Glutamatergic neuron (in vitro differentiated cells): ENCODE results near the gene MRPS2. TPM values are rescaled to one million over a fixed set of nuclear protein-coding genes. Genes with fewer than 3 reads are reported as not detected.

ENCODE experiments used
- DNase-seq: peaks from one replicate; pipeline ENCODE4 v3.0.0; 2022
- H3K27ac Mint-ChIP-seq: one replicate; pipeline ENCODE4 v1.8.0; 2020; ENCODE audit warnings: mild to moderate bottlenecking, mixed read lengths, inconsistent platforms; ENCODE audit not compliant: unreplicated experiment
- H3K27me3 Mint-ChIP-seq: one replicate; pipeline ENCODE4 v1.8.0; 2020; ENCODE audit warnings: mild to moderate bottlenecking, moderate library complexity, mixed read lengths, inconsistent platforms; ENCODE audit not compliant: unreplicated experiment
- H3K36me3 Mint-ChIP-seq: one replicate; pipeline ENCODE4 v1.8.0; 2020; ENCODE audit warnings: mild to moderate bottlenecking, mixed read lengths, inconsistent platforms; ENCODE audit not compliant: unreplicated experiment
- H3K4me1 Mint-ChIP-seq: one replicate; pipeline ENCODE4 v1.8.0; 2020; ENCODE audit warnings: mild to moderate bottlenecking, low read depth, mixed read lengths, inconsistent platforms; ENCODE audit not compliant: unreplicated experiment
- H3K4me3 Mint-ChIP-seq: one replicate; pipeline ENCODE4 v1.8.0; 2020; ENCODE audit warnings: mild to moderate bottlenecking, mixed read lengths, inconsistent platforms; ENCODE audit not compliant: unreplicated experiment
- H3K9me3 Mint-ChIP-seq: one replicate; pipeline ENCODE4 v1.8.0; 2020; ENCODE audit warnings: mild to moderate bottlenecking, moderate library complexity, mixed read lengths, inconsistent platforms; ENCODE audit not compliant: unreplicated experiment
- CTCF ChIP-seq: fragments of 200-600 bp; sonication (generic); IDR thresholded peaks from one replicate; pipeline ENCODE4 v1.5.0; 2021; ENCODE audit not compliant: partially characterized antibody, unreplicated experiment
- total RNA-seq: library from RNA; stranded (reverse); fragmentation: NEBNext Ultra II Directional; extraction: Animal tissue kit (Norgen Biotek cat#: 25700); gene quantifications from one replicate; pipeline ENCODE4 v1.2.1, GENCODE V29; 2021; ENCODE audit not compliant: unreplicated experiment

MRPS2 gene
- total RNA-seq, 1 donor from 2014 or later: 30.7 TPM

- TF ChIP-seq CTCF: no peak
Measured at GRCh38 chr9:135485385-135485784, 15.1 kb upstream of the MRPS2 start.

DNA sequence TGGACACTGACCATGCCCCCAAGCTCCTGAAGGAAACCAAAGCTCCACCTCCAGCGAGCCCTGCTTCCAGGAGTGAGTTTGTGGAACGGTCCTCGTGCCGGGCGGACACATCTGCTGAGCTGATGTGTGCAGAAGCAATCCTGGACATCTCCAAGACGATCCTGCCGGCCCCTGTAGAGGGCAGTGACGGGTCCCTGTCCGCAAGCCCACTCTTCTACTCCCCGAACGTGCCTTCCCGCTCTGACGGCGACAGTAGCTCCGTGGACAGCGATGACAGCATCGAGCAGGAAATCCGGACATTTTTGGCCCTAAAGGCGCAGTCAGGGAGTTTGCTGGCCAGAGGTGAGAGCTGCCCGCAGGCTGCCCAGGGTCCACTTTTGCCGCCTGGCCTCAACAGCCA is 14.7 kb upstream of the MRPS2 start:
- no peak for TF ChIP-seq CTCF

More at GRCh38 chr9:135485385-135485784, 15.1 kb upstream of the MRPS2 start:
- Mint-ChIP-seq H3K9me3 (peaks cover 4% of the 10 kb centered on the region), H3K4me3 (no peak overlapping the region), H3K36me3 (no peaks in the 10 kb centered on the region), H3K27ac (peak overlapping the region; percentile 43), H3K27me3 (peaks cover 5% of the 10 kb centered on the region), H3K4me1 (peaks cover 10% of the 10 kb centered on the region)
- no peak for DNase-seq

DNA sequence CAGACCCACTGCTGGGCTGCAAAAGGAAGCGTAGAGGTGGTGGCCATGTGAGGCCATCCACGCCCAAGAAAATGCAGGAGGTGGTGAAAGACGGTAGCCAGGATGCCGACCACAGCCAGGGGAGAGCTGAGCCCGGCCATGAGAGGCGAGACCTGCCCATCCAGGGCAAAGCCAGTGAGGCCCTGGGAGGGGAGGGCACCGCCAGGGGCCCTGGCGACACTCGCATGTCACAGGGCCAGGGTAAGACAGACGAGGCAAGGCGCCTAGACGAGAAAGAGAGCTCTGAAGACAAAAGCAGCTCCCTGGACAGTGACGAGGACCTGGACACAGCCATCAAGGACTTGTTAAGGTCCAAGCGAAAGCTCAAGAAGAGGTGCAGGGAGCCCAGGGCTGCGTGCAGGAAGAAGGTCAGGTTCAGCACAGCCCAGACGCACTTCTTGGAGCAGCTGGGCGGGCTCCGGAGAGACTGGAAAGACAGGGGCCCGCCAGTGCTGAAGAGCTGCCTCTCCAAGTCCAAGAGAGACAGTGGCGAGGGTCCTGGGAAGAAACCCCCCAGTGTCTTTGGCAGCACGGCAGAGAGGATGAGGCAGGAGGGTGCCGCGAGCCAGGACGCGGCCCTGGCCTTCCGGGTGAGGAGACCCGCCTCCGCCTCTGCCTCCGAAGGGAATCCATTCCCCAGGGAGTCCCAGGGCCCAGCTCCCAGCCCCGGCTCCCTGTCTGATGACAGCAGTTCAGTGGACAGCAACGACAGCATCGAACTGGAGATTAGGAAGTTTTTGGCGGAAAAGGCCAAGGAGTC is 14.0 kb upstream of the MRPS2 start:
- no peak overlapping the region for H3K27ac Mint-ChIP-seq
- H3K9me3 Mint-ChIP-seq: peaks cover 4% of the 10 kb centered on the region
- no peaks in the 10 kb centered on the region for H3K36me3 Mint-ChIP-seq

More for the DNA sequence above, 14.7 kb upstream of the MRPS2 start:
- Mint-ChIP-seq H3K27me3 (peaks cover 5% of the 10 kb centered on the region), H3K4me3 (no peak overlapping the region), H3K4me1 (peaks cover 10% of the 10 kb centered on the region), H3K27ac (no peak overlapping the region), H3K36me3 (no peaks in the 10 kb centered on the region), H3K9me3 (peaks cover 4% of the 10 kb centered on the region)
- no peak for DNase-seq

DNA sequence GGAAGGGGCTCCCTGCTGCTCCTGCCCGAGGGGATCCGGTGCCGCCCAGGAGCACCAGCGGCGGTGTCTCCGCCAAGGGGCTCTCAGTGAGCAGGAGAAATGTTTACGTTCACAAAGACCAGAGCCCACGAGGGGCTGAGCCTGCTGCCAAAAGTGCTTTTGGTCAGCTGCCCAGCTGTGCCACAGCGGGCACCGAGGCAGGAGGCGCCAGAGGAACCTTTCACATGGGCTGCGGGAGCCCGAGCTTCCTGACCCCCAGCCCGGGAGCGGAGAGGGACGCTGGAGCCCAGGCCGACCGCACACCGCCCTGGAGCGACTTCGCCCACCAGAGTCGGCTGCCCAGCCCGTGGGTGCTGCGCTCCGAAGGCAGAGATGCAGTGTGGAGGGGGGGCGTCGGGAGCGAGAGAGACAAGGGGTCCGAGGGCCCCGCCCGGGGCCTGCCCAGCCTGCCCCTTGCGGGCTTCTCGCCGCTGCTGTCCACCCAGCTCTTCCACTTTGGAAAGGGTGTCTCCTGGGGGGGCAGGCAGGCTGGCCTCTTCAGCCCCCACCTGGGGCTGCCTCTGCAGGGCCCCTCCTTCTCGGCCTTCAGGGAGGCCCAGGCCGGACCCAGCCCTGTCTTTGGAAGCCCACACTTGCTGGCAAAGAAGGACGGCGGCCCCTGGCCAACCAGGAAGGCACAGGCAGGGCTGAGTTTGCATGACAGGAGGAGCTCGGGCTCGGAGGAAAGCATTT is 13.0 kb upstream of the MRPS2 start:
- H3K27me3 Mint-ChIP-seq: peaks cover 5% of the 10 kb centered on the region
- H3K4me3 Mint-ChIP-seq: no peak overlapping the region
- H3K9me3 Mint-ChIP-seq: peaks cover 2% of the 10 kb centered on the region
- peak; percentile 16 for DNase-seq
- no peak for TF ChIP-seq CTCF
- H3K27ac Mint-ChIP-seq: no peak overlapping the region
- no peaks in the 10 kb centered on the region for H3K36me3 Mint-ChIP-seq
- H3K4me1 Mint-ChIP-seq: peaks cover 15% of the 10 kb centered on the region

More for the DNA sequence above, 14.0 kb upstream of the MRPS2 start:
- H3K4me3 Mint-ChIP-seq: no peak overlapping the region
- DNase-seq: peak; percentile 4
- H3K4me1 Mint-ChIP-seq: peaks cover 14% of the 10 kb centered on the region
- TF ChIP-seq CTCF: no peak
- H3K27me3 Mint-ChIP-seq: peaks cover 5% of the 10 kb centered on the region

DNA sequence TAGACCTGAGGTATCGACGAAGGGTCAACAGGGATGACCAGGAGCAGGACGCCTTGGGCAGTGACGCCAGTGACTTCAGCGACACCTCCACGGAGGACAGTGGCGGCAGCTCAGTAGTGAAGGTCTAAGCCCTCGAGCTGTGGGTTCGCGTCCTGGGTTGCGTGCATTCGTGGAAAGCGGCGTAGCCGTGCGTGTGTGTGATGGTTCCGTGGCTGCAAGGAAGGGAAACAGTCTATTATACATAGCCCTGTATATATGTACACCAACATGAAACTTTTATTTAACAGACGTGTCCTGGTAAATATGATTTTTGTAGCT is 12.5 kb upstream of the MRPS2 start:
- Mint-ChIP-seq H3K4me1 (peaks cover 15% of the 10 kb centered on the region), H3K27me3 (peaks cover 5% of the 10 kb centered on the region), H3K27ac (no peak overlapping the region), H3K9me3 (peaks cover 2% of the 10 kb centered on the region), H3K36me3 (no peaks in the 10 kb centered on the region), H3K4me3 (no peak overlapping the region)
- no peak for TF ChIP-seq CTCF
- DNase-seq: no peak
